BJ (cell line): ENCODE data around the gene RAB3IL1. TPM values are rescaled to one million over a fixed set of nuclear protein-coding genes. Genes with fewer than 3 reads are reported as not detected.

Experiments used
- CTCF ChIA-PET: fragments of 350-600 bp; formaldehyde crosslinking; extraction: SDS; loops from one replicate; lab custom pipeline; 2021; ENCODE audit warnings: antibody characterized with exemption, inconsistent platforms; lab: Yijun Ruan, JAX
- POLR2A ChIA-PET: fragments of 300-600 bp; sonication (Branson Sonifier 250); formaldehyde crosslinking; extraction: SDS; loops from one replicate; lab custom pipeline; 2021; ENCODE audit warnings: antibody characterized with exemption; lab: Charles Lee
- DNase-seq: peaks from one replicate; pipeline ENCODE4 v3.0.0-alpha.2; 2011; ENCODE audit warnings: low read depth
- H3K27me3 ChIP-seq: 2 replicates; pipeline ENCODE4 v1.6.0; 2011; ENCODE audit warnings: low read length; ENCODE audit not compliant: control insufficient read depth, insufficient read depth
- H3K36me3 ChIP-seq: 2 replicates; pipeline ENCODE4 v1.5.1; 2011; ENCODE audit warnings: low read length; ENCODE audit not compliant: control insufficient read depth, insufficient read depth
- H3K4me3 ChIP-seq: 2 replicates; pipeline ENCODE4 v1.5.1; 2011; ENCODE audit warnings: low read depth, mild to moderate bottlenecking, control low read depth, low read length
- polyA plus RNA-seq: library from polyadenylated mRNA; depleted of rRNA; stranded (reverse); fragments of >200 nt; gene quantifications from 2 replicates; pipeline ENCODE4 v1.2.3, GENCODE V29; 2011
- TF ChIP-seq, protein P1 (sequence below): IDR thresholded peaks from 2 replicates; pipeline ENCODE4 v1.5.1; 2011; ENCODE audit warnings: low read depth, mild to moderate bottlenecking, control low read depth, inconsistent platforms, low read length, moderate library complexity; ENCODE audit not compliant: insufficient read depth

Gene RAB3IL1
- polyA plus RNA-seq, 1 experiment: 15.1 TPM

DNA sequence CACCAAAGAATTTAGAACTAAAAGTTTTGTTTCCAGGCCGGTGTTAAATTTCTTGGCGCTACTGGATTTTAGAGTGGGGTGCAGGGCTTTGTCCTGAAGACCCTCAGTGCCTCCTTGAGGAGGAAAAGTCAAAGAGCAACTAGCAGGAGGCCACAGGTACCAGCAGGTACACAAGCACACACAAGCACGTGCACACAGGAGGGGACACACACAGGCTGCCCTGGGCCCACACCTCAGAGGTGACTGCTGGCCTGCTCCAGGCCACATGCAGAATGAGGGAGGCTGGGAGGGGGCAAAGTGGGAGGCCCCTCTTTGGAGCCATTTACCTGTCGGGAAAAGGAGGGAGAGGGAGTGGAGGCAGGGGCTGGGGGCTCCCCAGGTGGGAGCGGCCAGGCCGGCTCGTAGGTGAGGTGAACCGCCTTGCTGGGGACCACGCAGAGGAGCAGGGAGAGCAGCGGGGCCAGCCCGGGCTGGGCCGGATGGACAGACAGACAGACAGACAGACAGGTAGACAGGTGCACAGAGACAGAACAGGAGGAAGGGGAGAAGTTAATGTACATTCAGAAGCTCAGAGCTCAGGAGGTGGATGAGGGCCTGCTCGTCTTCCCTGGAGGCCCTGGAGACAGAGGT lies 12.2 kb downstream of the RAB3IL1 start:
- Histone ChIP-seq H3K36me3 (peaks cover 16% of the 10 kb centered on the region), H3K4me3 (no peak overlapping the region), H3K27me3 (no peaks in the 10 kb centered on the region)
- ChIA-PET CTCF (interaction anchor here (0.8 to 11.1 kb wide), 5 partner anchors 11 to 203 kb away, joined by 4 to 374 read pairs (median 5); partner anchors contain the start of gene BEST1), POLR2A (no interaction called here)
- DNase-seq: no peak
- TF ChIP-seq, protein P1, sequence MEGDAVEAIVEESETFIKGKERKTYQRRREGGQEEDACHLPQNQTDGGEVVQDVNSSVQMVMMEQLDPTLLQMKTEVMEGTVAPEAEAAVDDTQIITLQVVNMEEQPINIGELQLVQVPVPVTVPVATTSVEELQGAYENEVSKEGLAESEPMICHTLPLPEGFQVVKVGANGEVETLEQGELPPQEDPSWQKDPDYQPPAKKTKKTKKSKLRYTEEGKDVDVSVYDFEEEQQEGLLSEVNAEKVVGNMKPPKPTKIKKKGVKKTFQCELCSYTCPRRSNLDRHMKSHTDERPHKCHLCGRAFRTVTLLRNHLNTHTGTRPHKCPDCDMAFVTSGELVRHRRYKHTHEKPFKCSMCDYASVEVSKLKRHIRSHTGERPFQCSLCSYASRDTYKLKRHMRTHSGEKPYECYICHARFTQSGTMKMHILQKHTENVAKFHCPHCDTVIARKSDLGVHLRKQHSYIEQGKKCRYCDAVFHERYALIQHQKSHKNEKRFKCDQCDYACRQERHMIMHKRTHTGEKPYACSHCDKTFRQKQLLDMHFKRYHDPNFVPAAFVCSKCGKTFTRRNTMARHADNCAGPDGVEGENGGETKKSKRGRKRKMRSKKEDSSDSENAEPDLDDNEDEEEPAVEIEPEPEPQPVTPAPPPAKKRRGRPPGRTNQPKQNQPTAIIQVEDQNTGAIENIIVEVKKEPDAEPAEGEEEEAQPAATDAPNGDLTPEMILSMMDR: no peak

DNA sequence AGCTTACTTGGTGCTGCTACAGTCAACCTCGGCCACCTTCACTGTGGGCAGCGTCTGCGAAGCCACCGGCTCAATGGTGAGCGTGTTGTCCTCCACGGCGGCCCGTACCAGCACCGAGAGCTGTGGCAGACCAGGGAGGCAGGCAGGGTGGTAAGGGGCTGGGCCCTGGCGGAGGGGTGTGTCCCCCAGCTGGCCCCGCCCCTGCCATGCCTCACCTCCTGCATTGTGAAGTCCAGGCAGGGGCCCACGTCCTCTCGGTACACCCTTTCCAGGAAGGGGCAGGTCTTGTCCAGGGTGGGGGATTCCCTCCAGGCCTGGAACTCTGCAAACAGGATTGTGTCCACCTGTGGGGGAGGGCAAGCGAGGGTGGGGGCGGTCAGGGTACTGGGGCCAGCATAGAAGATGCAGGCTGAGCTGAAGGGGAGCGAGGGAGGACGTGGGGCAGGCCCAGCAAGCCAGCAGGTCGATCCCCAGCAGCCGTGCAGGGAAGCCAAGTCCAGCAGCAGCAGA lies 12.8 kb downstream of the RAB3IL1 start:
- peaks cover 16% of the 10 kb centered on the region for H3K36me3 ChIP-seq
- POLR2A ChIA-PET: no interaction called here
- H3K27me3 ChIP-seq: no peaks in the 10 kb centered on the region
- CTCF ChIA-PET: interaction anchor here (0.8 to 11.1 kb wide), 4 partner anchors 20 to 177 kb away, joined by 3 to 374 read pairs (median 11); partner anchors contain the start of gene BEST1
- TF ChIP-seq, protein P1: no peak
- no peak overlapping the region for H3K4me3 ChIP-seq
- no peak for DNase-seq

DNA sequence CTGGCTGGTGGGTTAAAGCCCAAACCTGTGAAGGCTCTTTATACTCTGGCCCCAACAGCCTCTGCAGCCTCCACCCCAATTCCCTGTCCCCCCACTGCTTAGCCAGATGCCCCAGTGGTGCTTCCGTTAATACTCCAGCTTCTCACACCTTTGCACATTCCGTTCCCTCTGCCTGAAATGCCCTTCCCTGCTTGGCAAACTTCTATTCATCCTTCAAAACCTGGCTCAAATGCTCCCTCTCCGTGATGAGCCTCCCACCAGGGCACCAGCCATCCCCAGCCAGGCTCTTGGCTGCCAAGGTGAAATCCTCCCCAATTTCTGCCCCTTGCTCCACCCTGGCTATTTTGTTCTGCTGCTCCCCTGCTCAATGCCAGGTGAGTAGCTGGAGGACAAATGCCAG lies 13.5 kb downstream of the RAB3IL1 start:
- TF ChIP-seq, protein P1: no peak
- peaks cover 16% of the 10 kb centered on the region for H3K36me3 ChIP-seq
- ChIA-PET POLR2A (no interaction called here), CTCF (interaction anchor here (0.8 to 11.1 kb wide), 4 partner anchors 20 to 178 kb away, joined by 3 to 374 read pairs (median 11); partner anchors contain the start of gene BEST1)
- no peak for DNase-seq
- no peaks in the 10 kb centered on the region for H3K27me3 ChIP-seq
- H3K4me3 ChIP-seq: no peak overlapping the region

DNA sequence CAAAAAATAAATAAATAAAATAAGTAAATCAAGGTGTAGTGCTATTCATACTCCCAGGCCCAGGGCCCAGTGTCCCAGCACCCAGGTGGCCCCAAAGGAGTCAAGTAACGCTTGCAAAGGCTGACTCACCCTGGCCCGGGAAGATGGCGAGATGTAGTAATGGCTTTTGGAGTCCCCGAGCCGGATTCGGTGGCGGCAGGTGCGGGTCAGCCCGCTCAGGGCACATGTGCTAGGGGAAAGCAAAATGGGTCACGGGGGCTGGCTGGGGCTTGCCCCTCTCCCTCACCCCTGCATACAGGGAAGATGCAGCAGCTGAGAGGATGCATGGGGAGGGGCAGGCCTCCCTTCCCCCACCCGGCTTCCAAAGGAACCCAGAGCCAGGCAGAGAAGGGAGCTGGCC lies 15.1 kb downstream of the RAB3IL1 start:
- Histone ChIP-seq H3K27me3 (no peaks in the 10 kb centered on the region), H3K4me3 (no peak overlapping the region), H3K36me3 (peaks cover 17% of the 10 kb centered on the region)
- ChIA-PET CTCF (interaction anchor here (0.8 to 11.1 kb wide), 5 partner anchors 29 to 205 kb away, joined by 4 to 374 read pairs (median 84); partner anchors contain the start of gene BEST1), POLR2A (no interaction called here)
- TF ChIP-seq, protein P1: no peak
- DNase-seq: no peak

DNA sequence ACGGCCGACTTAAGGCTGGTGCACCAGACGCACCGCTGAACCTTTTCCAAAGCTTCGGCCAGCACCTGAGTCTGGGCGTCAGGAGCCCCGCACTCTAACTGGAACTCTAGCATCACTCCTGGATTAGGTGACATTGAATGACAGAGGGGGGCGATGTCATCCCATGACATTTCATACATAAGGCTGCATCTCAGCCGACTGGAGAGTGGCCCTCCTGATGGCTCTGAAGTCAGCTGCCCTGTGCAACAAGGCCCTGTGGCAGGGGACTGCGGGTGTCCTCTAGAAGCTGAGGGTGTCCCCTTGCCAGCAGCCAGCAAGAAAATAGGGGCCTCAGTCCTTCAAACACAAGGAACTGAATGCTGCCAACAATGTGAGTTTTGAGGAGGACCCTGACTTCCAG lies 16.0 kb downstream of the RAB3IL1 start:
- ChIA-PET POLR2A (no interaction called here), CTCF (interaction anchor here (3.4 to 11.1 kb wide), 5 partner anchors 19 to 206 kb away, joined by 17 to 374 read pairs (median 84); partner anchors contain the start of gene BEST1)
- Histone ChIP-seq H3K27me3 (no peaks in the 10 kb centered on the region), H3K4me3 (no peak overlapping the region), H3K36me3 (peaks cover 14% of the 10 kb centered on the region)
- TF ChIP-seq, protein P1: no peak
- no peak for DNase-seq
